Measurements from ENCODE around the gene HEXIM2. TPM values are rescaled to one million over a fixed set of nuclear protein-coding genes. Genes with fewer than 3 reads are reported as not detected.
A peak's percentile ranks its signal among the peaks of the same experiment; 100 is the strongest.

The HEXIM2 gene
- total and polyA plus RNA-seq, 2 experiments from 2014 or later = 9.0 to 9.5 TPM

DNA sequence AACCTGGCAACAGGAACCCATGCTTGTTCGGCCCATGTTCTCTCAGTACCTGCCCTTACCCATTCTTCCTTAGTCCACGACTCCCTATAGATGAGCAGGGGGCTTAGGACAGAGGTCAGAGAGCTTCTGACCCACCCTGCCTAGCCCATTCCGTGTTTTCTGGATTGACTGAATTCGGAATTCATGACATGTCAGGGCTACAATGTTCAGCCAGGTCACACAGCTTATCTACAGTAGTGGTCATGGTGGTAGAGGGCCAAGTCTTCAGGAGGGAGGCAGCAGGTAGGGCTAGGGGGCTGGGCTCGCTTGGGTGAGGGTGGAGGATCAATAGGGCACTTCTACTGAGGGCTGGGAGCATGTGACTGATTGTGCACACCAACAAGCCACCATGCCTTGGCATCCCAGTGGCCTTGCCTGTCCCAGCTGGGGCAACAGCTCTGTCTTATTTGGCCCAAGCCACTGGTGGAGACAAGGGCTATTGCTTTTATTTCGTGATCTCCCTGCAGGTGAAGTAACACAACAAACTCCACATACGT lies 3.1 kb downstream of the HEXIM2 start (continued):
- TF ChIP-seq ZNF462 (CRISPR knock-in tag; IDR thresholded peaks at IDR 0.05) (no peak), EZH2phosphoT487 (IDR thresholded peaks at IDR 0.05; ENCODE audit: unreplicated experiment) (no peak), ZNF331 (CRISPR knock-in tag; IDR thresholded peaks at IDR 0.05; ENCODE audit: low read depth) (no peak), STAT1 (IDR thresholded peaks at IDR 0.05; ENCODE audit: unreplicated experiment) (no peak), NANOG (IDR thresholded peaks at IDR 0.05; ENCODE audit: borderline replicate concordance) (no peak)
- TF ChIP-seq, protein P1, sequence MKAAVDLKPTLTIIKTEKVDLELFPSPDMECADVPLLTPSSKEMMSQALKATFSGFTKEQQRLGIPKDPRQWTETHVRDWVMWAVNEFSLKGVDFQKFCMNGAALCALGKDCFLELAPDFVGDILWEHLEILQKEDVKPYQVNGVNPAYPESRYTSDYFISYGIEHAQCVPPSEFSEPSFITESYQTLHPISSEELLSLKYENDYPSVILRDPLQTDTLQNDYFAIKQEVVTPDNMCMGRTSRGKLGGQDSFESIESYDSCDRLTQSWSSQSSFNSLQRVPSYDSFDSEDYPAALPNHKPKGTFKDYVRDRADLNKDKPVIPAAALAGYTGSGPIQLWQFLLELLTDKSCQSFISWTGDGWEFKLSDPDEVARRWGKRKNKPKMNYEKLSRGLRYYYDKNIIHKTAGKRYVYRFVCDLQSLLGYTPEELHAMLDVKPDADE (IDR thresholded peaks at IDR 0.05) = no peak

DNA sequence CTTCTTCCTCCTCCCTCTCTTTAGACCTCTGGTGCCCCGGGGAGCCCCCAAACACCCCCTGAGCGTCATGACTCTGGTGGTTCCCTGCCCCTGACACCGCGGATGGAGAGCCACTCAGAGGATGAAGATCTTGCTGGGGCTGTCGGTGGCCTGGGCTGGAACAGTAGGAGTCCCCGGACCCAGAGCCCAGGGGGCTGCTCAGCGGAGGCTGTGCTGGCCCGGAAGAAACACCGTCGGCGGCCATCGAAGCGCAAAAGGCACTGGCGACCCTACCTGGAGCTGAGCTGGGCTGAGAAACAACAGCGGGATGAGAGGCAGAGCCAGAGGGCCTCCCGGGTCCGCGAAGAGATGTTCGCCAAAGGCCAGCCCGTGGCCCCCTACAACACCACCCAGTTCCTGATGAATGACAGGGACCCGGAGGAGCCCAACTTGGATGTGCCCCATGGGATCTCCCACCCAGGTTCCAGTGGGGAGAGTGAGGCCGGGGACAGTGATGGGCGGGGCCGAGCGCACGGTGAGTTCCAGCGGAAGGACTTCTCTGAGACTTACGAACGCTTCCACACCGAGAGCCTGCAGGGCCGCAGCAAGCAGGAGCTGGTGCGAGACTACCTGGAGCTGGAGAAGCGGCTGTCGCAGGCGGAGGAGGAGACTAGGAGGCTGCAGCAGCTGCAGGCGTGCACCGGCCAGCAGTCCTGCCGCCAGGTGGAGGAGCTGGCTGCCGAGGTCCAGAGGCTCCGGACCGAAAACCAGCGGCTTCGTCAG lies 7.5 kb downstream of the HEXIM2 start:
- Mint-ChIP-seq H3K9me3 (no peaks in the 10 kb centered on the region), H3K4me3 (no peak overlapping the region), H3K4me1 (peaks cover 36% of the 10 kb centered on the region), H3K27me3 (ENCODE audit: insufficient read depth, low read depth, poor library complexity) (peaks cover 17% of the 10 kb centered on the region), H3K36me3 (ENCODE audit: low read depth) (peaks cover 31% of the 10 kb centered on the region), H3K27ac (0 out of 2 replicates have a peak overlapping the region, but pooled peaks have one; percentile 40)
- Histone ChIP-seq H3K27me3 (ENCODE audit: insufficient read depth) (no peaks in the 10 kb centered on the region), H3K4me2 (no peak overlapping the region), H3F3A (replicated peaks; ENCODE audit: low read depth) (0 out of 2 replicates have a peak, but pooled peaks cover 8% of the 10 kb centered on the region), H3K36me3 (ENCODE audit: insufficient read depth) (no peaks in the 10 kb centered on the region), H3K79me2 (replicated peaks; ENCODE audit: insufficient read depth) (no peaks in the 10 kb centered on the region), H3K27ac (ENCODE audit: low read depth) (peak overlapping the region; percentile 55; the same call in 1 of the 2 replicates), H2AFZ (no peak overlapping the region), H4K20me1 (replicated peaks; ENCODE audit: insufficient read depth) (no peaks in the 10 kb centered on the region), H3K4me1 (ENCODE audit: insufficient read depth) (peaks cover 31% of the 10 kb centered on the region), H3K4me3 (no peak overlapping the region), H3K9me2 (ENCODE audit: insufficient read depth) (no peaks in the 10 kb centered on the region)
- ATAC-seq = peak; percentile 2; the same call in 2 of the 3 replicates
- peak; percentile 63 for DNase-seq (ENCODE audit: low spot score)
- no peak for TF ChIP-seq ZNF462 (CRISPR knock-in tag; IDR thresholded peaks at IDR 0.05)

Measured in GM23338 (cell line).